ENCODE measurements around the gene TNFRSF13B.
"Not testable (repeated sequence)": the region's sequence is repeated elsewhere in the genome, so short reads cannot be mapped to it uniquely, and the experiment has no call there.

Gene TNFRSF13B

DNA sequence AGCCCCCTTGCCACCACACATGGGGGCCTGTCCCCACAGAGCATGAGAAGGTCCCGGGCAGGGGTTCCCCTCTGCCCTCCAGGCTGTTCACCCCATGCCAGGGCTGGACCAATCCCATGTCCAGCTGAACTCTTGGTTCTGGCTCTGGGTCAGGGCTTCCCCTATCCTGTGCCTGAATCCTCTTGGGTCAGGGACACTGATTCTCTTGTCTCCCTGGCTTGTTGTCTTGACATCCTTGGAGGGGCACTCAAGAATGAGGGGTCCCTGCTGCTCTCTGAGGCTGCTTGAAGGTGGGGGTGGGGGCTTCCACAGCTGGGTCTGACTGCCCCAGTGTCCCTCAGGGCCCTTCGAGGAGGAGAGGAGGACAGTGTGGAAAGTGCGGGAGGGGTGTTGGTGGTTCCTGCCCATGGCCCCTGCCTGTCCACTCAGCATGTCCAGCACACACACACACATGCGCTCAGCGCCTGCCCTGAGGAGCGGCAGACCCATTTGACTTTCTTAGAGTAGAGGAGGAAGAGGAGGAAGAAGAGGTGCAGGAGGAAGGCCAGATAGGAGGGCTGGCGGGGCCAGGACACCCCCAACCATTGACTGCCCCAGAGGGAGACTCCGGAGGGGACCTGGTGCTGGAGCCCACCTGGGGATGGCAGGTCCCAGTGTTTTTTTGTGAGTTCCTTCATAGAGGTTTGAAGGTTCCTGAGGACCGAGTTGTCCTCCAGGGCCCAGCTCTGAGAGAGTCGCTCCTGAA is 47.0 kb downstream of the TNFRSF13B start:
- no peak for DNase-seq

DNA sequence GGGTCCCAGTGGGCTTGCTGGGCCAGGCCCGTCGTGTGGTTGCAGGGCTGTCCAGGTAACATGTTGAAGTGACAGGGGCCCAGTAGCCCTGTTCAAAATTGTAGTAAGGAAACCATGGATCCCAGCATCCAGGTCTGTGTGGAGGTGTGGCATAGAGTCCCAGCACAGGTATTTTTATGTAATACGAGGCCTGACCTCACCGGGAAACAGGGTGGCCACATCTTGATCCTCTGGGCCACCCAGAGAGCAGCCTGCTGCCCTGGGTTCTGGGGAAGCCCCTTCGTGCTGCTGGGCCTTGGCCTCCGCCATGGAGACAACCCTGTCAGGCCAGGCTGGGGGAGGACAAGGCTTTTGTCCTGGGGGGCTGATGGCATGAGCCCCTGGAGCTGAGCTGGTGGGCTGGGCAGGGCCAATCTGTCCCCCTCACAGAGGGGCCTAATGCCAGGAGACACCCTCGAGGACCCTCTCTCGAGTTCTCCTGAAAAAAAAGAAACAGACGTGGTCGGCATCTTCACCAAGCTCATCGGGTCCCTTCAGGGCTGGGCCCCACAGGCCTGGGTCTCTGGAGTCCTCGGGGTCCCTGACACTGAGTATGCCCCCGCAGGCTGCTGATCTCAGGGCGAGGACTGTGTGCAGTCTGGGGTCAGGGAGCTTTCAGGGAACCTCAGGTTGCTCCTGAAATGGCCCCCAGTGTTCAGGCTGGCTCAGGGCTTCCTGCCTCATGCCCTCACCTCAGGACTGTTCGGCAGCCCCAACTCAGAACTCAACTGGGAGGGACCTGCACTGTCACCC is 47.8 kb downstream of the TNFRSF13B start:
- no peak for DNase-seq

DNA sequence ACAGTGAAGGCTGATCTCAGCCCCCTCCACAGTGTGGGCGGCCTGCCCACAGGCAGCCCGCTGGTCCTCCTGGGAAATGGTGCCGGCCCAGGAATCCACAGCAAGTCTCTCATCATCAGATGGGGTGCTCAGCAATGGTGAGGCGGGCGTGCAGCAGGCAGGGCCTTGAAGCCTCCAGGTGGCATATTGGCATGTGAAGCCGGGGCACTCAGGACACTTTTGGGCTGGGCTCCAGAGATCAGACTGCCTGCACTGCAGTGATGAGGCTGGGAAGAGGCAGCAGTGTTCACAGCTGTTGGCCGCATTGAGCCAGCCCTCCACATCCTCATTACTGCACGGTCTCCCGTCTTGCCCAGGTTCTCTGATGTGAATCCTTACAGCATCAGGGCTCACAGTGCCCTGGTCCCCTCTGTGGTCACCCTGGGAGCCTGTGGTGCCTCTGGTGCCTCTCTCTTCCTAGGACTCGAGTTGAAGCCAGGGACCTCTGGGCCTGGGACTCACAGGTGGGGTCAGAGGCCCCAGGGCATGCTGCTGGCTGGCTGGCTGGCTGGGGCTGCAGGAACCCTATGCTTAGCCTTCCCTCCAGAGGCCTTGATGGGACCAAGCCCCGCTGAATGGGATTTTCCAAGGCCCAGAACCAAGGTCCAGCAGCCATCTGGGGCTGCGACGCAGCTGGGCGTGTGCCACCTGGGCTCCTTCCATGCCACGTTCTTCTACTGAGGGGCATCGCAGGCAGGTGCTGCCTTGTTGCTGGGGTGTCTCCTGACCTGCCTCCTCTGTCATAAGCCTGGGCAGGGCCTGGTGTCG is 48.6 kb downstream of the TNFRSF13B start:
- DNase-seq = no peak

DNA sequence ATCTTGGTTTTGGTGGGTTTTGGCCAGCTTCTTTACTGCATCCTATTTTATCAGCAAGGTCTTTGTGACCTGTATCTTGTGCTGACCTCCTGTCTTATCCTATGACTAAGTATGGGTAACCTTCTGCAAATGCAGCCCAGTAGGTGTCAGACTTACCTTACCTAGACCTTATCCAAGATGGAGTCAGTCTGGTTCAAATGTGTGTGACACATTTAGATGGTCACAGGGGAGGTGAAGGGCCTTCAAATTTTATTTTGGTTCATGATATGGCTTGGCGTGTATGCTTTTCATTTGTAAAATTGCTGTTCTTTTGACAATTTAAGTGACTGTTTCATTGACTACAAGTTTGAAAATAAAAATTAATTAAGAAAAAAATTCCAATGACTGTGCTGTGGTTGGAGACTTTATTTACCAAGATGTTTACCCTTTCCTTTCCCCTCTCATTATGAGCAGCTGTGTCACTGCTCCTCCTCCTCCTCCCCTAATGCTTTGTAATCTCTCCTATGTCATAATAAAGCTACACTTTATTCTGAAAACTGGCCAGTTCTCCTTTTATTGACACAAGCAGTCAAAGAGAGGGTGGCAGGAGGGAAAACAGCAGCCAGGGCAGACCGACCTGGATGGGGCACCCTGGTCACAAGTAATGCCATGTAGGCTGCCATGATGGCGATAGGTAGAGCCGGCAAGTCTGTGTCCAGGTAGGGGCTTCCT is 49.4 kb downstream of the TNFRSF13B start:
- DNase-seq = no peak

DNA sequence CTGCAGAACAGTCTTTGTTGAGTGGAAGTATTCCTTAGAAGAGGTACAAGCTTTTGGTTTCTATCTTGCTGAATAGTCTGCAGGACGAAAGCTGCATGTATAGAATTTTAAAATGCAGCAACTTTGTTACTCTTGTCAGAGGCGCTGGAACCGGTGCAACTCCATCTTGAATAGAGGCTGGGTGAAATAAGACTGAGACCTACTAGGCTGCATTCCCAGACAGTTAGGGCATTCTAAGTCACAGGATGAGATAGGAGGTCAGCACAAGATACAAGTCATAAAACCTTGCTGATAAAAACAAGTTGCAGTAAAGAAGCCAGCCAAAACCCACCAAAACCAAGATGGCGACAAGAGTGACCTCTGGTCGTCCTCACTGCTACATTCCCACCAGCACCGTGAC is 50.5 kb downstream of the TNFRSF13B start:
- not testable (repeated sequence) for DNase-seq

DNA sequence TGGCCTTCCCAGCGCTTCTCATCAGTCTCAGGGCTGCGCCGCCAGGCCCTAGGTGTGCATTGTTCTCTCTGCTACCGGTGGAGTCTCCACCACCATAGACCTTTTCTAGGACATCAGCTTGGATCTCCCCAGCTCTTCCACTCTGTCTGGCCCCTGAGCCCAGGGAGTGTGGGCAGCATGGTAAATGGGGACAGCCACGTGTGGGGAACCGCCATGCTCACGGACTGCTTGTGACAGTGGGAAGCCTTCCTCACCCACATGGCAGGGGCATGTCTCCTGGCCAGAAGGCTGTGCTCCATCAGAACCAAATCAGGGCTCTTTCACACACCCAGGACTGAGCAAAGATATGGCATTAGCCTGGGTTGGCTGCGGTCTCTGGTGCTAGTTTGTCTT is 51.3 kb downstream of the TNFRSF13B start:
- DNase-seq = no peak

DNA sequence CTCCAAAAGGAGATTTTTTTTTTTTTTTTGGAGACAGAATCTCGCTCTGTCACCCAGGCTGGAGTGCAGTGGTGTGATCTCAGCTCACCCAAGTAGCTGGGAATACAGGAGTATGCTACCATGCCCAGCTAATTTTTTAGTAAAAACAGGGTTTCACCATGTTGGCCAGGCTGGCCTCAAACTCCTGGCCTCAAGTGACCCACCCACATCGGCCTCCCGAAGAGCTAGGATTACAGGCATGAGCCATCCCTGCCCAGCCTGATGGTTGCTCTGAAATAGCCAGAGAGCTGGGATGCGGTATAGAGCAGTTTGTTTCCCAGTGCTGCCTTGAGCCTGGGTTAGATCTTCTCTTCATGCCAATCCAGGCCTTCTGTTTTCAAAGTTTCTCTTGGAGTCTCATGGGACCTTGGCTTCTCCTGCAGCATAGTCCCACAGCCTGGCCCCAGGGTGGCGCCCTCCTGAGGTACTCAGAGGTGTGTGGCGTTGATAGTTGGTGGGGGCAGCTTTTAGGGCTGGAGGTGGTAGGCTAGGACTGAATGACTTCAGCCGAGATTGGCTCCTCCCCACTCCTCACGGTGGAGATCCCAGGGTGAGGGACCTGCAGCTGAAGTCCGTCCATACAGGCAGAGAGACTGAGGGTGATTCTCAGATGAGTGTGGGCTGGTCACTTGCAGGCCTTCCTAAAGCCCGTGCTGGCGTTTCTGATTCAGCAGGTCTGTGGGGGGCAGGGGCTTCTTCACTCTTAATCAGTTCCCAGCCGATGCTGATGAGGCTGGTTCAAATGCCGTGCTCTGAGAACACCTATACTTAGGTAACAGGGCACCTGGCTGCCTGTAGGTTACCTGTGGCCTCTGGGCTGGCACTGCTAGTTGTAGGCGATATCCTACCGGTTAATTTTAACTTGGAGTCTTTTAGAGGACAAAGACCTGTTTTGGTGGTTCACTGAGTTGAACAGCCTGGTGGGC is 52.0 kb downstream of the TNFRSF13B start:
- no peak for DNase-seq

DNA sequence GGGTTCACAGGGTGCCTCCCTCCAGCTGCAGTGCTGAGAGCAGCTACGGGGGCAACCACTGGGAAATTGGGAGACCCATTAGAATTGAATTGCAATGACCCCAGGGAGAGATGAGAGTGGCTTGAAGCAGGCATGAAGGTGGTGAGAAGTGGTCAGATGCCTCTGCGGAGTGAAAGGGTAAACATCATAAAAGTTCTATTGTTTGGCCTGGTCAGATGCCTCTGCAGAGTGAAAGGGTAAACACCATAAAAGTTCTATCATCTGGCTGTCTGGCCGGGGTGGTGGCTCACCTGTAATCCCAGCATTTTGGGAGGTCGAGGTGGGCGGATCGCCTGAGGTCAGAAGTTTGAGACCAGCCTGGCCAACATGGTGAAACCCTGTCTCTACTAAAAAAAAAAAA is 53.5 kb downstream of the TNFRSF13B start:
- no peak for DNase-seq

DNA sequence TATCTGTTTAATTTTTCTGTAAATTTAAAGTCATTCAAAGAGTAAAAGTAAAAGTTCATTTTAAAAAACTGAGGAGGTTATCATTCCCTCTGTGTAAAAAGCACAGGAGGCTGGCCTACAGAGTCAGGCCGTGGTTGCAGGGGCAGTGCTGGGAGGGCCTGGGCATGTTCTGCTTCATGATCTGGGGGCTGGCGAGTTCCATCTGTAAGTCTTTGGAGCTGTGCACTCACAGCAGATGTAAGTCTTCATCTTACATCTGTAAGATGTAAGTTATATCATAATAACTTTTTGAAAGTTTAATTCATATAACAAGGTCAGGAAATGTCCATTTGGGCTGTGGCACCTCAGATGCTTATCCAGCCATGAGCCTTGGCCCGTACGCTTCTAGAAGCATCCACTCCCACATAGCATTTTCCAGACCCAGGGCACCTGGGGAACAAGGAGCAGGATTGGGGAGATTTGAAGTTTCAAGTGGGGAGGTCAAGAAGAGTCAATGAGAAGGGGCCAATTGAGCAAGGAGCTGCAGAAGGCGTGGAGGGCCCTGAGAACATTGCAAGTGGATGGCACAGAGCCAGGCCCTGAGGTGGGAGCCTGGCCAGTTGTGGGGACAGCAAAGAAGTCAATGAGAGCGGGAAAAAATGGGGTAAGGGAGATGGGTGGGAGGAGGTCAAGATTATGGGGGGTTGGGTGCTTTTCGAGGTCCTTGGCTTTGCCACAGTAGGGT is 54.1 kb downstream of the TNFRSF13B start:
- no peak for DNase-seq

DNA sequence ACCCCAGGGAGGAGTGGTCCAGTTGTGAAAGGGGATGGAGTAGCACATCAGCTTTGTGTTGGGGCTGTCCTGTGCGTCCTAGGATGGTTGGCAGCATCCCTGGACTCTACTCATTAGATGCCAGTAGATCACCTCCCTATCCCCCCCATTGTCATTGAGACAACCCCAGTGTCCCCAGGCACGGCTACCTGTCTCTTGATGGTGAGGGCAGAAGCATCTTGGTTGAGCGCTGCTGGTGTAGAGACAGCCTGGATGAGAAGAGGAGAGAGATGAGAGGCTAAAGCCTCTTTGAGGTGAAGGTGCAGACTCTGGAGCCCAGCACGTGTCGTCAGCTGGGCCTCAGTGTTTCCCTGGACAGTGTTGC is 55.4 kb downstream of the TNFRSF13B start:
- DNase-seq = no peak

DNA sequence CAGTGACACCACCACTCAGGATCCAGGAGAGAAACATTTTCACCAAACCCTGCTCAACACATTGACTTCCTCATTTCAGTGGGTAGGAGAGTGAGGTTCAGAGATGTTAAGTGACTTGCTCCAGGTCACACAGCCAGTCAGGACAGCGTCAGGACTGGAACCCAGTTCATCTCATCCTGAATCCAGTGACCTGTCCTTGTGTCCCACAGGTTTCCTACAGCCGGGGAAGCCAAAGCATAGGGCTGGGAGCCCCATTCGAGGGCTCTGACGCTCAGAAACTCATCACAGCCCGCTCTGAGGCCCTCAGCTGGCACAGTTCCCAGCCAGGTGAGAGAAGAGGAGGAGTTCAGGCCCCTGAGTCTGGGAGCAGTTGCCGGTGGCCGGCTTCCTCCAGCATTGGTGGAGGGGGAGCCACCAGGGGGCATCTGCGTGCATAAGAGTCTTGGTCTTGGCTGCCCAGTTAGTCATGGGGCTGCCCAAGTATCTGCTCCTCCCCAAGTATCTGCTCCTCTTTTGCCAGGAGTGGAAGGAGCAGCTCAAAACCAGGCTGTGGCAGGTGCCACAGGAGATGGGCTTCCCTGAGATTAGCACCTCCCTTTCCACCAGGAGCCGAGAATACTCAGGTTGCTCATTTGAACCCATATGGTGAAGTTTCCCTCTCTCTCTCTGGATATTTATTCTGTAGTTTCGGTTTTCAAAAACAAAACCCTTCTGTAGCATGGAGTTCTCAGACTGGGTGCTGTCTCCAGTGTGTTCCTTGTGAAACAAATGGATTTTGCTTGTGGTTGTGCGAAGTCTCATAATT is 56.0 kb downstream of the TNFRSF13B start:
- DNase-seq = peak; percentile 59

DNA sequence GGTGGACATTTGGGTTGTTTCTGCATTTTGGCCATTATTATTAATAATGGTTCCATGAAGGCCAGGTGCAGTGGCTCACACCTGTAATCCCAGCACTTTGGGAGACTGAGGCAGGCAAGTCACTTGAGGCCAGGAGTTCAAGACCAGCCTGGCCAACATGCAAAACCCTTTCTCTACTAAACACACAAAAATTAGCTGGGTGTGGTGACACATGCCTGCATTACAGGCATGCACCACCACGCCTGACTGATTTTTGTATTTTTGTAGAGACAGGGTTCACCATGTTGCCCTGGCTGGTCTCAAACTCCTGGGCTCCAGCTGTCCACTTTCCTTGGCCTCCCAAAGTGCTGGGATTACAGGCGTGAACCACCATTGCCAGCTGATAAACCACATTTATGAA is 58.5 kb downstream of the TNFRSF13B start:
- no peak for DNase-seq

DNA sequence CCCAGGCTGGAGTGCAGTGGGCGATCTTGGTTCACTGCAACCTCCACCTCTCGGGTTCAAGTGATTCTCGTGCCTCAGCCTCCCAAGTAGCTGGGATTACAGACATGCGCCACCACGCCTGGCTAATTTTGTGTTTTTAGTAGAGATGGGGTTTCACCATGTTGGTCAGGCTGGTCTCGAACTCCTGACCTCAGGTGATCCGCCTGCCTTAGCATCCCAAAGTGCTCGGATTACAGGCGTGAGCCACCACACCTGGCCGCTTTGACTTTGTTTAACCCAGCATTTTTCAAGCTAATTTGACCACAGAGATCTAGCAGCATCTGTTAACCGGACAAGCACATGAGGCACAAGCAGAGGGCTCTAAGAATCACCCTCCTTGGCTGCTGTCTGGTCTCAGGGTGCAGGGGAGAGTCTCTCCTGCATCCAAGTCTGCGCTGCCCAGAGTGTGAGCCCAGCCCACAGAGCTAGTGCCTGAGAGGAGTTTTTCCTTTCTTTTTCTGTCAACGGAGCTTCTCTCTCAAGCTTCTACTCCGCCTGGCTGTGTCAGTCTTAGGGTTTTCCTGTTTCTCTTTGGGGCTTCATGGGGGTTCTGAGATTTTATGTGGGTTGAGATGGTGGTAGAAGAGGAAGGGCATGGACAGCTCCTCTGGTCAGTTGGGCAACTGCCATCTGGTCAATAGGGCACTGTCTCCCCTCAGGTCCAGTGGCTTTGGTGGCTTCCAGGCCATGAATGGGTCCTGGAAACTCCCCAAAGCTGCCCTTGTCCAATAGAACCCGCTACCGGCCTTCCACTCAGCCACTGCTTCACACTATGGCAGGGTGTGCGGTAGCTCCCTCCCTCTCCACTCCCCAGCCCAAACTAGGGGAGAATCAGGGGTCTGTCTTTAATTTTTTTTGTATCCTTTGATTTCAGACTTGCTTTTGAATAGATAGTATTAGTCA is 59.6 kb downstream of the TNFRSF13B start:
- no peak for DNase-seq

DNA sequence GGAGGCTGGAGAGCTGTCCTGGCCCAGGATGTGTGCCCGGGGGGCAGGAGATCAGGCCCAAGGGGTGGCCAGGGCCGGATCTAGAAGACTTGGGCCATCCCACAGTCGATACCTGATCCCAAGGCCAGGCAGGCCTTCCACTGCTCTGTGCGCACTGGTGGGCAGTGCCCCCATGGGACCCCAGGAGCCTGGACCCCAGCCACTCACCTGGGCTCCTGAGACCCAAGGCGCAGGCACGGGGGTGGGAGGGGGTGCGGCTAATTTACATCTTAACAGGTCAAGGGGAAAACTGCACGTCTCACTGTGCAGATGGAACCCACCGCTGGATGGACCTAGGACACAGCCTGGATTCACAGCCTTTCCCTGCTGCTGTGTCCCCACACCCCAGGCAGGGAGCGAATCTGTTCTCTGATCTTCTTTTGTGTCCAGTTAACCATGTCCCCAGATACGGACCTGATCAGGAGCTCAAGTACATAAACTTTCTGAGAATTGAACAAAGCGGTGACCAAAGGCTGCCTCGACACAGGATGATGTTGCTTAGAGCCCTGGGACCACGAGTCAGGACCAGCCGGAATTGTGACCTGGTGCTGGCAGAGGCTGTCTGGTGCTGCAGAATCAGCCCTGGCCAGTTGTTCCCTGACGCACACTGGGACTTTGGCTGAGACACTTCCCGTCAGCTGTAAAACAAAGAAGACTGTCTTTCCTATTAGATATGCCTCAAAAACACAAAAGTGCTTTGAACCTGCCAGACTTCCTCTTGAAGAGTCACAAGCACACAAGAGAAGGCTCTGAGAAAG is 60.6 kb downstream of the TNFRSF13B start:
- DNase-seq = no peak

DNA sequence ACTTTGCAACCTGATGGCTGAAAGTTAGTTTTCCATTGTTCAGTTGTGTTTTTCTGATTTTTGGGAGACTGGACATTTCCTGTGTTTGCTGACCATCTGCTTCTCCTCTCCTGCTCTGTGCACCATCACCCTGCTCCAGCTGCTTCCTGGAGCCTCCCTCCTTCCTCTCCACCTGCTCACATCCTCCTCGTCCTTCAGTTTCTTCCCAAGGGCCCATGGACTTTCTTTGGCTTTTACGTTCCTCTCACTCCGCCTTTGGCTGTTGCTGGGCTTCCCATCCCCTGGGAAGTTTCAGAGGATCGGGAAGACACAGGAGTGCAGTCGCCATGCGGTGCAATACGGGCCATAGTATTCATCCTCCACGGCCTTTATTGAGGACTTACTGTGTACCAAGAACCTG is 61.6 kb downstream of the TNFRSF13B start:
- DNase-seq = no peak

DNA sequence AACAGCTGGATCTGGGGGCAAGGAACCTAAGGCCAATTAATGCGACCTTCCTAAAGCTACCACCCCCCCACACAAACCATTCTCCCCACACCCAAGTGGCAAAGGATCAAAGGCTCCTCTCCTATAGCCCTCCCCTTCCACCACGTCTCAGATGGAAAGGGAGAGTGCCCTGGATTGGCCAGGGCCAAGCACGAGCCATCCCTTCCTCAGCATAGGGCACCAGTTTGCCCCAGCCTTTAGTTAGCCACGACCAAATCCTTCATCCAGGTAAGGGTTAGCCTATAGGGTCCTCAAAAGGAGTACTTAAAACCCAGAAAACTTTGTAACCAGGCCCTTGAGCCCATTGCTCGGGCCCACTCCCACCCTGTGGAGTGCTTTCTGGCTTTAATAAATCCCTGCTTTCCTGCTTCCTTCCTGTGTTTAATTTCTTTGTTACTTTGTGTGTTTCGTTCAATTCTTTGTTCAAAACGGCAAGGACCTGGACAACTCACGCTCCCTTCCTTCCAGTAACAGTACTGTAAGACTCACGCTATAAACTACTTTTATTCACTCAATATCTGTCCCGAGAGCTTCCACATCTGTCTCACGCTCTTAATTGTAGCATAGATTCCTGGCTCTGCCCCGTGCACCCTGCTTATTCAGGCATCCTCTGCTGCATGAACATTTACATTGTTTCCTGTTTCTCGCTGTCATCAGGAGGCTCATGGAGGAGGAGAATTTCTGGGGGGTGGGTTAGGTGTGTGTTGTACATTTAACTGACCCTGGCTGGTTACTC is 62.3 kb downstream of the TNFRSF13B start:
- DNase-seq = no peak

DNA sequence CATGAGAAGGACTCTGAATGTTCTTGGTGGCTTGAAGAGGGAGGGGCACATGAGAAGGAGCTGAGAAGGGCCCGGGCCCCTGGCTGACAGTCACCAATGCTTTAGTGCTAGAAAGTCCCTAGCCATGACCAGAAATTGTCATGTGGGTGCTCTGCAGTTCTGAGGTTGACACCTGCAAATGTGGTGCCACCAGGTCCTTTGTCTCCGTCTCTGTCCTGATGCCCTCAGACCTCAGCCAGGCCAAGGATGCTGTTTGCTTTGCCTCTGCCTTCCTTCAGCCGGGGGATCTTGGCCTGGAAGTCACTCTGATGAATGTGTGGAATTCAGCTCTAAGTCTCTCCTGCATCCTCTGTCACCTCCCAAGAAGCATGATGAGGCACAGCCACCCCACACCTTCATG is 63.6 kb downstream of the TNFRSF13B start:
- DNase-seq = no peak

All from activated CD4-positive, alpha-beta T cell treated with anti-CD3 and anti-CD28 coated beads for 48 hours (primary cell).